ENCODE data around the gene TRIP6. TPM values are rescaled to one million over a fixed set of nuclear protein-coding genes. Genes with fewer than 3 reads are reported as not detected.
"Not testable (repeated sequence)": the region's sequence is repeated elsewhere in the genome, so short reads cannot be mapped to it uniquely, and the experiment has no call there.

Gene TRIP6
- total RNA-seq, 2 donors from 2014 or later: 34.9 to 43.6 TPM

DNA sequence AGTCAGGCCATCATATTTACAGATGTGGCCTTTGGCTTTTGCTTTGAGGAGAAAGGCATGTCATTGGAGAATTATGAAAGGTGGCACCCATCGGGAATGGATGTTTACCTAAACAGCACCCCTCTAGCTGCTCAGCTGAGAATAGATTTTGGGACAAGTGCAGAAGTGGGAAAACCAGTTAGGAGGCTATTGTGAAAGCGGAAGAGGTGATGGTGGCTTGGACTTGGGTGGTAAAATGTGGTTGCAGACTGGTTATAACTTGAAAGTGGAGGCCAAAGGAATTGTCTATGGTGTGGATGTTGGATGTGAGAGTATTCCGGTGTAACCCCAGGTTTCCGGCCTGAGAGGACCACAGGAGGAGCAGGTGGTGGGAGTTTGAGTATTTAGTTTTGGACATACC lies 19.8 kb upstream of the TRIP6 start:
- 92 to 93% methylated on average over 3 to 4 of the region's 4 CpGs for WGBS, 2 donors
- intact Hi-C loops (cut with DNase I): loop anchor here (5.0 kb wide), 1 partner anchor 50 kb away; no protein-coding TSS in a partner anchor
- no peaks in the 10 kb centered on the region for H3K27me3 ChIP-seq
- no peak overlapping the region for H3K4me3 ChIP-seq
- no peaks in the 10 kb centered on the region for H3K9me3 ChIP-seq
- no peak for TF ChIP-seq POLR2A (IDR thresholded peaks at IDR 0.05)
- TF ChIP-seq, protein P1, sequence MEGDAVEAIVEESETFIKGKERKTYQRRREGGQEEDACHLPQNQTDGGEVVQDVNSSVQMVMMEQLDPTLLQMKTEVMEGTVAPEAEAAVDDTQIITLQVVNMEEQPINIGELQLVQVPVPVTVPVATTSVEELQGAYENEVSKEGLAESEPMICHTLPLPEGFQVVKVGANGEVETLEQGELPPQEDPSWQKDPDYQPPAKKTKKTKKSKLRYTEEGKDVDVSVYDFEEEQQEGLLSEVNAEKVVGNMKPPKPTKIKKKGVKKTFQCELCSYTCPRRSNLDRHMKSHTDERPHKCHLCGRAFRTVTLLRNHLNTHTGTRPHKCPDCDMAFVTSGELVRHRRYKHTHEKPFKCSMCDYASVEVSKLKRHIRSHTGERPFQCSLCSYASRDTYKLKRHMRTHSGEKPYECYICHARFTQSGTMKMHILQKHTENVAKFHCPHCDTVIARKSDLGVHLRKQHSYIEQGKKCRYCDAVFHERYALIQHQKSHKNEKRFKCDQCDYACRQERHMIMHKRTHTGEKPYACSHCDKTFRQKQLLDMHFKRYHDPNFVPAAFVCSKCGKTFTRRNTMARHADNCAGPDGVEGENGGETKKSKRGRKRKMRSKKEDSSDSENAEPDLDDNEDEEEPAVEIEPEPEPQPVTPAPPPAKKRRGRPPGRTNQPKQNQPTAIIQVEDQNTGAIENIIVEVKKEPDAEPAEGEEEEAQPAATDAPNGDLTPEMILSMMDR (IDR thresholded peaks at IDR 0.05): no peak
- peaks cover 9% of the 10 kb centered on the region for H3K4me1 ChIP-seq
- H3K36me3 ChIP-seq (replicated peaks in 1 of 2; ENCODE audit: insufficient read depth in 1 of 2, low read depth in 2 of 2): no peaks in the 10 kb centered on the region
- DNase-seq (no peak), ATAC-seq (no peak)
- no peak overlapping the region for H3K27ac ChIP-seq

DNA sequence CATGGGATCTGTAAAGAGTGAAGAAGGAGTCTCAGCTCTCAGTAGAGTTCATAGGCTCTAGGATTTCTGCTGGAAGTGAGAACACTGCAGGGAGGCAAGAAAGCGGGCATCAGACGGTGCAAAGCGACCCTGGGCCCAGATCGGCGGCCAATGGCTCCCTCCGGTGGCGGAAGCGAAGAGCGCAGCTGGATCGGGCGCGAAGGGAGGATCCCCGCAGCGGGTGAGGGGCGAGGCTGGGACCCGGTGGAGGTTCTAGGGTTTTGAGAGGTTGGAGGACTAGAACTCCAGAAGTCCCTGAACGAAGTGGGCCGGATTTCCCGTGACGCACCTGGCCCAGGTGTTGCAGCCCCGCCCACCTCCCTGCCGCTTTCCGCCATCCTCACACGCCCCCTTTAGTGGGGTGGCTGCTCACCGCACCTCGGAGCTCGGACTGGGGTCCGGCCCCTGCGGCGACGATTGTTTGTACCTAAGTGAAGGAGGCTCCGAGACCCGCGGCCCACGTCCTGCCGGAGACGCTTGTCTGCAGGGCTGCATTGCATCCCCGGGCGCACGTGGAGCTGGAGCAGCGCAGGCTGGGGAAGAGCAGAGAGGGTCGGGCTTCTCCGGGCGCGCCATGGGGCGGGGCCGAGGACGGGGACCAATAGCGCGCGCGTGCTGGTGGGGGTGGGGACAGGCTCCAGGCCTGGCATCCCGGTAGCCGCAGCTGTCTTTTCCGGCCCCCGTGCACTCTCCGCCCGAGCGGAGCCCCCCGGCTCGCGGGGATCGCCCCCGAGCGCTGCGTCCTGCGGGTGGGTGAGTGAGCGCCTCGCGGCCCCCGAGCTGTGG lies 14.9 kb upstream of the TRIP6 start, which contains the start of gene SLC12A9:
Gene SLC12A9 (plus strand): TSS at position 666 of the 825 bp plus-strand sequence. CDS start 1,485 bp downstream, outside the sequence.
- 0% methylated on average over 9 to 69 of the region's 71 CpGs for WGBS, 2 donors
- peak within 1 kb of the TSS; percentile 59 to 62 for H3K4me3 ChIP-seq
- DNase-seq (peak; percentile 86 to 91 (median 90)), ATAC-seq (peak; percentile 98)
- no peaks in the 10 kb centered on the region for H3K27me3 ChIP-seq
- TF ChIP-seq POLR2A (IDR thresholded peaks at IDR 0.05): peak in 2 of 3 donors; percentile 50 to 54
- TF ChIP-seq, protein P1 (IDR thresholded peaks at IDR 0.05): peak; percentile 84 to 97 (median 94)
- no peaks in the 10 kb centered on the region for H3K36me3 ChIP-seq (replicated peaks in 1 of 2; ENCODE audit: insufficient read depth in 1 of 2, low read depth in 2 of 2)
- H3K27ac ChIP-seq: peak within 1 kb of the TSS; percentile 14 to 69 (median 28)
- H3K4me1 ChIP-seq: peaks cover 19% of the 10 kb centered on the region
- H3K9me3 ChIP-seq: no peaks in the 10 kb centered on the region
- intact Hi-C loops (cut with DNase I): loop anchor here (5.0 kb wide), 1 partner anchor 150 kb away; no protein-coding TSS in a partner anchor

DNA sequence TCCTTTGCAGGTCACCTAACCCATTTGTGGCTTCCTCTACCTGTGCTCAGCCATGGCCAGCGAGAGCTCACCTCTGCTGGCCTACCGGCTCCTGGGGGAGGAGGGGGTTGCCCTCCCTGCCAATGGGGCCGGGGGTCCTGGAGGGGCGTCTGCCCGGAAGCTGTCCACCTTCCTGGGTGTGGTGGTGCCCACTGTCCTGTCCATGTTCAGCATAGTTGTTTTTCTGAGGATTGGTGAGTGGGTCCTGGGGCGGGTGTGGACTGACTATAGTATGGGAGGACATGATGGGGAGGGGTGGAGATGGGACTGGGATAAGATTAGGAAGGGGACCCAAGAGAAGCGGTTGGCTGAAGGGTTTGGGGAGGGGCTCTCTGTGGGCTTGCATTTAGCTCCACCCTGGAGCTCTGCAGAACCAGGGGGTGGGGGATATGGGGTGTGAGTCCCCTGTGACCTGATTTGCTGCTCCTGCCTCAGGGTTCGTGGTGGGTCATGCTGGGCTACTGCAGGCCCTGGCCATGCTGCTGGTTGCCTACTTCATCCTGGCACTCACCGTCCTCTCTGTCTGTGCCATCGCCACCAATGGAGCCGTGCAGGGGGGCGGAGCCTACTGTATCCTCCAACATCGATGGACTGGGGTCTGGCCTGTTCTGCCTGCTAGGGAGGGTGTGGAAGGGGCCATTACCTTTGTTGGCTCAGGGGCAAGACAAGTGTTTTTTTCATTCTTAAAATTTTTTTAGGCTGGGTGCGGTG lies 12.9 kb upstream of the TRIP6 start:
- WGBS, 2 donors: 88 to 96% methylated on average over 4 to 13 of the region's 14 CpGs
- Histone ChIP-seq H3K4me1 (peaks cover 19% of the 10 kb centered on the region), H3K27me3 (no peaks in the 10 kb centered on the region), H3K36me3 (replicated peaks in 1 of 2; ENCODE audit: insufficient read depth in 1 of 2, low read depth in 2 of 2) (no peaks in the 10 kb centered on the region), H3K4me3 (no peak overlapping the region), H3K27ac (no peak overlapping the region), H3K9me3 (no peaks in the 10 kb centered on the region)
- intact Hi-C loops (cut with DNase I): loop anchor here (5.0 kb wide), 1 partner anchor 152 kb away; no protein-coding TSS in a partner anchor
- ATAC-seq: no peak
- no peak for DNase-seq
- TF ChIP-seq POLR2A (IDR thresholded peaks at IDR 0.05): no peak
- TF ChIP-seq, protein P1 (IDR thresholded peaks at IDR 0.05): no peak

DNA sequence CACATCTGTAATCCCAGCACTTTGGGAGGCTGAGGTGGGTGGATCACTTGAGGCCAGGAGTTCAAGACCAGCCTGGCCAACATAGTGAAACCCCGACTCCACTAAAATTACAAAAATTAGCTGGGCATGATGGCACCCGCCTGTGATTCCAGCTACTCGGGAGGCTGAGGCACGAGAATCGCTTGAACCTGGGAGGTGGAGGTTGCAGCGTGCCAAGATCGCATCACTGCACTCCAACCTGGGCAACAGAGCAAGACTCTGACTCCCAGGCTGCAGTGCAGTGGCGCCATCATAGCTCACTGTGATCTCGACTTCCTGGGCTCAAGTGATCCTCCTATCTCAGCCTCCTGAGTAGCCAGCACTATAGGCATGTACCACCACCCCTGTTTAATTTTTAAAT lies 12.3 kb upstream of the TRIP6 start:
- H3K4me1 ChIP-seq: peaks cover 19% of the 10 kb centered on the region
- not testable (repeated sequence) for H3K9me3 ChIP-seq; H3K4me3 ChIP-seq; DNase-seq; H3K27ac ChIP-seq; ATAC-seq; H3K27me3 ChIP-seq; H3K36me3 ChIP-seq (replicated peaks in 1 of 2; ENCODE audit: insufficient read depth in 1 of 2, low read depth in 2 of 2)
- intact Hi-C loops (cut with DNase I): loop anchor here (5.0 kb wide), 1 partner anchor 153 kb away; no protein-coding TSS in a partner anchor
- 95 to 96% methylated on average over 7 to 9 of the region's 9 CpGs for WGBS, 2 donors

DNA sequence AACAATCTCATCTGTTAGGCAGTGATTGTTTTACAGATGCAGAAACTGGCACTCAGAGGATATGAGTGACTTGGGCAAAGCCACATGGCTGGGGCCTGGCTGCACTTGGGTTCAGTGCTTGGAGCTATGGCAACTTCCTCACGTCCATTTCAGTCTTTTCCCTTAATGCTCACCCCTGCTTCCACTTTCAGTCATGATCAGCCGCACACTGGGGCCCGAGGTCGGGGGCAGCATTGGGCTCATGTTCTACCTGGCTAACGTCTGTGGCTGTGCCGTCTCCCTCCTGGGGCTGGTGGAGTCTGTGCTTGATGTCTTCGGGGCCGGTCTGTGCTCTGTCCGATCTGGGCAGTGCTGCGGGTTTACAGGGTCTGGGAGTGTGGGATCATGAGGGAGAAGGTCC lies 11.7 kb upstream of the TRIP6 start:
- Histone ChIP-seq H3K27ac (no peak overlapping the region), H3K4me3 (no peak overlapping the region), H3K9me3 (no peaks in the 10 kb centered on the region), H3K27me3 (no peaks in the 10 kb centered on the region), H3K36me3 (replicated peaks in 1 of 2; ENCODE audit: insufficient read depth in 1 of 2, low read depth in 2 of 2) (peaks cover 0 to 6% of the 10 kb centered on the region in 2 donors), H3K4me1 (peaks cover 19% of the 10 kb centered on the region)
- no peak for DNase-seq
- TF ChIP-seq, protein P1 (IDR thresholded peaks at IDR 0.05): no peak
- TF ChIP-seq POLR2A (IDR thresholded peaks at IDR 0.05): no peak
- intact Hi-C loops (cut with DNase I): no loop called here
- 87 to 94% methylated on average over 6 to 10 of the region's 10 CpGs for WGBS, 2 donors
- ATAC-seq: no peak
